AG20443 (cell line): ENCODE data around the gene NRG3.
"Not testable (repeated sequence)": the region's sequence is repeated elsewhere in the genome, so short reads cannot be mapped to it uniquely, and the experiment has no call there.

Source experiments
- DNase-seq: peaks from one replicate; pipeline ENCODE4 v3.0.0; 2012; ENCODE audit warnings: low spot score, mixed read lengths

NRG3 gene

DNA sequence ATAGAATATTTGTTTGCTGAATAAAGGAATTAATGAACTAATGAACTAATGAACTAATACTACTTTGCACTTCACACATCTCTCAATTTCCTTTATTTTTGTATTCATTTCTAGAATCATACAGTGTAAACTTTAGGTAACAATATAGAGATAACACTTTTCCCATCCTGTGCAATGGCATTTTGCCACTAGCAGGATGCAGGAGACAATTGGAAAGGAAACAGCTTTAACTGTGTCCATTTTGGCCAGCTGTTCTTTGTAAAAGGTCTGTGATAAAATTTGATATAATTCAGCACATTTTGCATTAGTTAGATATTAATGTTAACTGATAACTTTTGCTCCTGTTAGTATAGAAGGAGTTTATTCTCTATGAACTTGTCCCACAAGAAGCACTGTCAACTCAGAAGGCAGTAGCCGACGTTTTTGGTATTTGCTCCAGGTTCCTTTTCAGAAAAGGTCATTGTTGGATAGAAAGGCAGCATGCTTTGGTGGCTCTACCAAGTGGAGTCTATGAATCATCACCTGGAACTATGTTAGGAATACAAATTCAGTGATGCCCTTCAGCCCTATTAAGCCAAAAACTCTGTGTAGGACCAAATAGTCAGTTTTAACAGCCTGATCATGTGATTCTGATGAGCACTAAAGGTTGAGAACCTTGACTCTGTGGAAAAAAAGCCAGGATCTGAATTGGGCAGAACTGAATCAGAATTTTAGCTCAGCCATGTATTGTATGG is 86.6 kb downstream of the NRG3 start:
- no peak for DNase-seq

DNA sequence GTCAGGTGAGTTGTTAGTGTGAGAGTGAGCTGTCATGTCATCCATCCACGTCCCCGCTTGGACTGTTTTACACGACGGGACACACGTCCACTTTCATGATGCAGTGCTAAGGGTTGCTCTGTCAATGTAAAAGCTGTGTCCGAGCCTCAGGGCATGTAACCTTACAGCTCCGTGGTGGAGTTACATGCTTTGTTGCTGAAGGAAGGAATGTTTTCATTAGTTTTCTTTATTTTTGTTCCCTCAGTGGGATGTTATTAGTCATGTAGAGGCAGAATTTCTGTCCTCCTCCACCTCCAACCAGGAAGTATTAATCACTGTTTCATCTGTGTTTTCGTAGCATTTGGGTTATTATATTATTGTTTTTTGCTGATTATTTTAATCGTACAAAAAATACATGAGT is 88.6 kb downstream of the NRG3 start:
- DNase-seq, result no peak

DNA sequence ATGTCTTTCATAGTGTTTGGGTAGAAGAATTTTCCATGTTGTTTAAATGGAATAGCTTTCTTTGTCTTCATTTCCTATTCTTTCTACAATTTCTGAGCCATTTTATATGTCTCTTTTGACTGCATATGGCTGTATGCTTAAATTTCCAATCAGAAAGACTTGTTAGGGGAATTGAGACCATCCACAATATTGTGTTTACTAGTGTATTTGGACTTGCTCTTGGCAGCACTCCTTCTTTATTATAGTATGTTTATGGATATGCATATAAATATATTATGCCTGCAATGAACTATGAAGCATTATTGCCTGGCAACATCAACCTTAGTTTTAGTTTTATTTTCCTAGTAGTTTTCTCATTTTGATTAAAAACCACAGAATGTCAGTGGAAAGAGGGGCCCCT is 92.7 kb downstream of the NRG3 start:
- no peak for DNase-seq

DNA sequence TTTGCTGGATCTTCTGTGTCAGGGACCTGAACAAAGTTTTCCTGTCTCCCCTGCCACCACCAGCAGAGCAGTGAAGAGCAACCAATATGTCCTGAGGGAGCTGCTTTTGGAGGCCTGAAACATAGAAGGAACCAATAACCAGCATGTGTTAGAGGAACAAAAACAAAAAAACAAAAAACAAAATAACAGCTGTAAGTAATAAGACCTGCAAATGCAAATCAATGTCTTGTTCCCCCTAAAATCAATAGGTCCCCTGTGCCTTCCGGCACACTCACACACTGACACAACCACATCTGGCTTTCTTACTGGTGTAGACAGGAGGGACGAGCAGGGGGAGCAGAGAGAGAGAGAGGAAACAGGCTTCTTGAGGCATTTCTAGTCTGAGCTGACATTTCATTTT is 94.1 kb downstream of the NRG3 start:
- no peak for DNase-seq

DNA sequence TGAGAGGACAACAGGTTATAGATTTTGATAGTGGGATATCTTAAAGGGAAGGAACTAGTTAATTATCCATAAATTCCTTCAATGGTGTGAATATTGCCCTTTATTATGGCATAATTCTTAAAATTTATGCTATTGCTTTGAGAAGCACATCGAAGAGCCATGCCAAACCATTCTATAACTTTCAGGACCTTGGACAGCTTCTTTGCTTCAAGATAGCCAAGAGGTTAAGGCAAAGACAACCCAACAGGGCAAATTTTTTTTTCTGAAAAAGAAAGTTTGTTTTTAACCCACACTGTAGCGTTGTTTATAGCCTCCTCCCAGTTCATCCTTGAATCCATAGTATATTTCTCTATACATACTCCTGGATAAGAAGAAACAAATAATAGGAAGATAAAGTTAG is 103.2 kb downstream of the NRG3 start:
- DNase-seq, result no peak

DNA sequence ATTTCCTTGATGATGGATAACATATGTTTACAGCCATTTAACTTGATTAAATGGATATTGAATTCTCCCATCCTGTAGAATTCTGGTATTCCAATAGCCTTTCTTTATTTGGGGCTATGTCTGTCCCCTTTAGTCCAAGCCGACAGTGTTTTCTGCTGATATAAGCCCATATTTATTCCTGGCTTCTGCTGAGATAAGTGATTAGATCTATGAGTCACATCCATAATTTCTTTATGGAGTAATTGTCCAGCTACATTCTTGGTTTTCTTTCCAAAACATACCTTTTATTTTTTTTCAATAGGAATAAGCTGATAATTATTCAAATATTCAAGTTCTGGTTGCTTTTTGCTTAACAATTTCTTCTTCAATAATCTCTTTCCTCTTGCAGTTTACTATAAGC is 106.7 kb downstream of the NRG3 start:
- DNase-seq, result no peak

DNA sequence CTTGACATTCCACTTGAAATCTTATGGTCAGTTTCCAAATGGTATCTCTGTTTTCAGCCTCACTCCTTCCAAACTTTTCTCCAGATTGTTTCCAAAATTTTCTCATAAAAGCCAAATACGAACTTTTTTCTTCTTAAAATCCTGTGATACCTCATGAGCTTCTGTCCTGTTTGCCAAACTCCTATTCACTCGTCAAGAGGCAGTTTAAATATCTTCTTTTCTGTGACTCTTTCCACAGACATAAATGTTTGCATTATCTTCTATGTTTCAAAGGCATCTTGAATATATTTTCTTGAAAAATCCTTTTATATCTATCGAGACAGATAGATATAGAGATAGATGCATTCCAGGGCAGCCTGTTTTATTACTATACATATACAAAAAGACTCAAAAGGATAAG is 109.4 kb downstream of the NRG3 start:
- DNase-seq, result no peak

DNA sequence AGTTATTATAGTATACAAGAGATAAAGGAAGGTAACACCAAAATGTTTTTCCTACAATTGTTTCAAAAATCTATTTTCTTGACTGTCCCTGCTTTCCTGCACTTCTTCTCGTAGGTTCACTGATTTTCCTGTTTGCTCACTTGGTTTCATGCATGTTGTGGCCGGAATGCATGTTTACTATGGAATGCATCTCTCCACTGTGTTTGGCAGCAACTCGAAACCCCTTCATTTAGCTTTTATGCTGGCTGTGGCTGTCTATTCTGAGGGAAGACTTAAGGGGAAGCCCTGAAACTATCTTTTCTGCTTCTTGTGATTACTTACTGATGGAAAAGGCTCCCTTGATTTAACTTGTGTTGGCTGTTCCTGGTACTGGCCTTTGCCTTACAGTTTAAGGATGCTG is 120.3 kb downstream of the NRG3 start:
- no peak for DNase-seq

DNA sequence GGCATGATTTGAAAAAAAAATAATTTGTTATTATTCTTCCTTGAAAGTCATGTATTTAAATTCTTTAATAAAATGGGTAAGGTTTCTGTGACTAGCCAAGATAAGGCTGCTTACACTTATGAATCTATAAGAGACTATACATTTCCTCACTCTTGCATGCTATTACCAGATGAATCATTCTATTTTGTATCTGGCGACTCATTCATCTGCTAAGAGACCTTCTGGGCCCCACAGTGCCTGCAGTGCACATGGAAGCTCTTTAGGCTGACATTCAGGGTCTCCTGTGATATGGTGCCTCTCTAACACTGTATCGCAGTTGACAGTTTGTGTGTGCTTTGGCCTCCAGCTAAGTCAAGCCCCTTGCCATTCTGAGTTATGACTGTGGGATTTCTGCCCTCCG is 121.9 kb downstream of the NRG3 start:
- no peak for DNase-seq

DNA sequence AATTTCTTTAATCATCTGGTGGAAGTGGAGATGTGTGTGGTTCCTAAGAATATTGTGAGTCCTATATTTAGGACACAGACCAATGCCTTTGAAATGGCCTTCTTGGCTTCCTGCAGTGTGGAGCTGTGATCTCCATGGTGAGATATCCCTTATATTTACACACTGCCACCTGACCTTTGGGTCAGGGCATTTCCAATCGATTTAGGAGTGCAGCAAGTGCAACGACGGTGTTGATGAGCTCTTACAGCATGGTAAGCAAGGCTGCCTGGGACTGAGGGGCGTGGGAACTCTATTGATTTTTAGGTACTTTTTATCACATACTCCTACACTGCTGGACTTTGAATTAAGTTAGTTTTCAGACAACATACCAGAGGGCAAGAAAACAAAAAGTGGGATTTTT is 146.0 kb downstream of the NRG3 start:
- no peak for DNase-seq

DNA sequence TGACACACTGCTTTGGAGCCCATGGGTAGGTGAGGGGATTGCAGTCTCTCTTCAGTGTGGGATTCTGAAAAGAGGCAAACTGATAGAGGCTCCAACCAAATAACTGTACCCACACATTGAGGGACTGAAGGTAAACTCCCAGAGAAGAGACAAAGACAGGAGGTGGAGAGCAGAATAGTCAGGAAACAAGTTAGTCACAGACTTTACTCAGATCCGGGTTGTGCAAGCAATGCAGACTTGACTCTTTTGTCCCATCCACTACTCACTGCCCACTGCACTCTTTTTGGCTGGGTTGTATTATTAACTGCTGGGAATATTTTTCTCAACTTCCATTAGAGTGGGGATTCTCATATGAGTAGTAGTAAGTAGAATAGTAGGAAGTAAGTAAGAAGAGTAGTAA is 152.7 kb downstream of the NRG3 start:
- no peak for DNase-seq

DNA sequence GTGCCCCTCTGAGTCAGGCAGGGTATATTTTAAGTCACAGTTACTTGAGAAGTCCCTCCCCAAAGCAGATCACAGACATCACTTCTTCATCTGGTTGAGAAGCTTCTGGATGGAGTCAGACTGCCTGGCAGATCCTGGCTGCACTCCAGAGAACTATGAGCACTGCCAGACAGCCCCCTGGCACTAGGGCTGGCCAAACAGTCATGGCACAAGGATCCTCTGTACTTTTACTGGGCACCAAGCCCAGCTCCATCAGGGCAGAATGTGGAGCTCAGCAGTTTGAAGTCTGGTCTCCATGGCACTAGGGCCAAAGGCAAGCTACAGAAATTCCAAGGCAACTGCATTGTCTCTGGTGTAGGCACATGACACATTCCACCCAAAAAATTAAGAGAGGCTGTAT is 162.1 kb downstream of the NRG3 start:
- no peak for DNase-seq

DNA sequence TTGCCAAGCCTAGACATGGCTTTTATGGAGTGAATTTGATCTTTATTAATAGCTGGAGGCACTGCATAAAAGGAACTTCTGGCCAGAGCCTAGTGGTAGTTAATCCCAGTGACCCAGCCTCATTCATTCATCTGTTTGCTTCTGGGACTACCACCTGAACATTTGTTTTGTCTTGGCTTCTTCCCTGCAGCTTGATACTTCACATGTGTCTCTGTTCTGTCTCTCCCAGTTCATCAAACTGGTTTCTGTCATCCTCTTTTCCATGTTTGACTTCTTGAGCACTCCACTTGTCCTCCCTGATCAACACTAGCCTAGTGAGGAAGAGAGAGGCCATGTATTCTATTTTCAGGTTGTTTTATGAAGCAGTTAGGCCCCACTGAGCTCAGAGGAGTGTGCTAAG is 163.6 kb downstream of the NRG3 start:
- no peak for DNase-seq

DNA sequence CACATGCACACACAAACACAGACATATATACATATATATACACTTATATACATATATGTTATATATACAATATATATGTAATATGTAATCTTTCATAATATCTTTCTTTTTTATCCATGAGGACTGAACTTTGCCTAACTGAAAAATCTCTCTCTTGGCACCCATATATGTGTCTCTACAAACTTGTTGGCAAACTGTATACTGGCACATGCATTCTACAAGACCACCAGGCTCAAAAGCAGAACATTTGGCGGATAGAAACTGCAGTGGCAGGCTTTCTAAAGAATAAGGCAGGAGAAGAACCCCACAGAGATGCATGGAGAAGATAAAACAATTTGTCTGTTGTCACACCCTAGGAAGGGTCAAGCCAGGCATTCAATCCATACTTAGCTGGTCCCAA is 165.3 kb downstream of the NRG3 start:
- DNase-seq, result no peak

DNA sequence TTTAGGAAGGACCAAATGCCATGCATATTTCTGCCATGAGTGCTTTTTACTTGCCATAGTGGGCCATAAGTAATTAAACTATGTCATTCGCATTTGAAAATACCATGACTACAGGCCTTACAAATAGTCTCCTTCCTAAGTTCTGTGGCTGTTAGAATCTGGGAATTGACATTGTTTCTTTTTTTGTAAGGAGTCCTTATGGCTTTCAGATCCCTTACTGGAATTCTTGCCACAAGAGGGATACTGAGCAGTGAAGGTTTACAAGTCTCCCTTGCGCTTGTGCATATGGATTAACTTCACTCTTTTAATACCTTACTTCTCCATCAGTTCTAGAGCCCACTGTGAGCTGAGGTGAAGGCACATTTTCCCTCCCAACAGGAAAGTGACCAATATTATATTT is 166.0 kb downstream of the NRG3 start:
- DNase-seq, result no peak

DNA sequence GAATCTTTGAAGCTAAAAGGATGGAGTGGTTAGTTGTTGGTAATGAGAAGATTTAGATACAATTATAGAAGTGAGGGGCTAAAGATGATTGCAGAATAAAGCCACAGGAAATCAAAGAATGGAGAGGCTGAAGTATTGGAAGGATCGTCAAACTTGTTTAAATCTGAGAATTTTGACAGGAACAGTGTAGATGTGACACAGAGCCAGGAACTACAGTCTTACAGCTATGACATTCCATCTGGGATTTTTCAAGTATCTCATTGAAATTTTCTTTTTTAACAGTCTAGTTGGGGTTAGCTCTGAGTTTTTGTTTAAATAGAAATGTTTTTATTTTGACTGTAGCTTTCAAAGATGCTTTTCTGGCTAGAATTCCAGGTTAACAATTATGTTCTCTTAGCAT is 181.4 kb downstream of the NRG3 start:
- no peak for DNase-seq

DNA sequence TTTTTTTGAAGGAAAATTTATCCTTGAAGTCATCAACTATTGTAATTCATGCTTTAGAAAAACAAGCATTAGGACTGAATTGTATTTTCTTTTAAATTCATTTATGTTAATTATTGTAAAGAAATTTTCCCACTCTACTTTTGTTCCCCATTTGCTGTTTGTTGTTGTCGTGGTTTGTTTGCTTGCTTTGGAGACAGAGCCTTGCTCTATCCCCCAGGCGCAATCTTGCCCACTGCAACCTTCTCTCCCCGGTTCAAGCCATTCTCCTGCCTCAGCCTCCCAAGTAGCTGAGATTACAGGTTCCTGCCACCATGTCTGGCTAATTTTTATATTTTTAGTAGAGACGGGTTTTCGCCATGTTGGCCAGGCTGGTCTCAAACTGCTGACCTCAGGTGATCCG is 192.2 kb downstream of the NRG3 start:
- not testable (repeated sequence) for DNase-seq

DNA sequence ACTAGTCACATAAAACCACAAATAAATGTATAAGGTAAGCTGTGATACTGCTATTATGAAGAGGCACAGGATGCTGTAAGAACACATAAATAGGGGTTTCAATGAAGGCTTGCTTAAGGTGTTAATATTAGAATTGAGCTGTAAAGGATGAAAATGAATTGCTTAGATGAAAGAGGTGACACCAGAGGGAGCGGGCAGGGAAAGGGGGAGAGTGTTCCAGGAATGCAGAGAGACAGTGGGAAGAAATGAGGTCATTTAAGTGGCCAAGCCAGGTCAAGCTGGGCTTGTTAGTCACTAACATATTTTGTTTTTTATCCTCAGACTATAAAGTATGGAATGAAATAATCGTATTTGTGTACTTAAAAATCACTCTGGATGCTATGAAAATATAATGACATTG is 193.5 kb downstream of the NRG3 start:
- no peak for DNase-seq

DNA sequence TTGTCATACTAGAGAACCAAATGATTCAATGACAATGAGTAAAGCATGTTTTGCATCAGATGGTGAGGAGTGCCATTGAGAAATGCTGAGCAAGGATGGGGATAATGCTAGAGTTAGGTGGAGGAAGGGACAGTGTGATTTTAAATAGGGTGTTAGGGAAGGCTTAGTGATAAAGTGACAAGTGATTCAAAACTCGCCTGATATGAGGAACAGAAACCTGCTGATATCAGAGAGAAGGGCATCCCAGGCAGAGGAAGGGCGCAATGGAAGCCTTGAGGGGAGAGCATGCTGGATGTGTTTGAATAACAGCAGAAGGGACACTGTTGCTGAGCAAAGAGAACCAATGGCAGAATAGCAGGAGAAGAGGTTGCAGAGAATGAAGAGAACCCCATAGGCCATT is 196.2 kb downstream of the NRG3 start:
- no peak for DNase-seq

DNA sequence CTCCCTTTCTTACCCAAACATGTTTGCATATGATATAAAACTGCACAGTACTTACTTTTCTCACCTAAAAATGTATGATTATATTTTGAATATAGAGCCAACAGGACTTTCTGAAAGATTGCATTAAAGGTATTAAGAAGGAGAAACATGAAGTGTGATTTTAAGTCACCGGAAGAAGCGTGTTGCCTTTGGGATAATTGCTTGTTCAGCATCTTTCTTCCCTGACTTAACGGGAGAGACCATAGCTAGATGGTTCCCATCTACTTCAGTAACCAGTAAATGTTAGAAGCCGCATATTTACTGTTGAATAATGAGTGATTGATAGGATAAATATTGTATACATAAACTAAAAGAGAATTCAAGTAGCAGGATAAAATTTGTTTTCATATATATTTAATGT is 197.1 kb downstream of the NRG3 start:
- DNase-seq, result no peak

DNA sequence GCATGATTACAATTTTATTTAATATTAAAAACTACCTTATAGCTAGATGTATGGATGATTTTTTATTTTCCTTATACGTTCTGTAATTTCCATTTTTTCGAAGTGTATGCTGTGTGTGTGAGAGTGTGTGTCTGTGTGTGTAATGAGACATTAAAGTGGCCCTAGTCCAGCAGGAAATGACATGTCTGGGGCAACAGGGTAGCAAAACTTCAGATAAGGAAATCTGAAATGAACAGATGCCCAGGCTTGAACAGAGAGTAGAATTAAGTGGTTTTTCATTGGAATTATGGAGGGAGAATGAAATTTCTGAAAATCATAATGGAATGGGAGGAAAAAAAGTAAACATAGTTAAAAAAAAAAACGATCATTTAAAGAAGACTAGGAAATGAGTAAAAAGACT is 200.6 kb downstream of the NRG3 start:
- no peak for DNase-seq

DNA sequence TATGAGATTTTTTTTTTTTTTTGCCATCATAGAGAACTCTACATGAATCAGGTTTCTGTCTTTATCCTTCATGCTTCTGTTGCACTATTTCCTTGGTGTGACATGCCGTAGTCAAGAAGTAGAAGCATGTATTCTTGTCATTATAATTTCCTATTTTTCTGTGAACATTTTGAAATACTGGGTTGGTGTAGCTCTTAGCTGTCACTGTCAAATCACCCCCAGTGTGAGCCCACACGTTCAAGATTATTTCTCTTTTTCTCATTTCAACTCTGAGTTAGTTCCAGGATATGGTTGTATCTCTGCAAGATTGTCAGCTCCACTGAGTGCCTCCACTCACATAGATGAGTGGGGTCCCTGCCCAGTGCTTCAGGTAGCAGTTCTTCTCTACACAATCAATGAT is 209.5 kb downstream of the NRG3 start:
- DNase-seq, result no peak

DNA sequence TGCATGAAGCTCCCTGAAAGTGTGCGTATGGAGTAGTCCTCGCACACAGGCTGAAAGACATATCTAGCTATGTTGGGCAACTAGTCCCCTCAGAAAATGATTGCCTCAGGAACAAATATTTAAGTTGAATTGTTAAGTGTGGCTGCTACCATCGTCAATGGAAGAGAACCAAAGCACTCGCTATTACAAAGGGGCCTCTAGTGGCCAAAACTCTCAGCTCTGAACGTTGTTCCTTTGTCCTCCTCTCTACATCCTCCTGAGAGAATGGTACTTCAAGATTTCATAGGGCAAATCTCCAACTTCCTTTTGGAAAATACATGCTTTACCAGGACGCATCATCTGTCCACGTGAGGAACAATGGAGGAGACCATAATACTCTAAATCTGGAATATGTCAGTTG is 209.9 kb downstream of the NRG3 start:
- DNase-seq, result no peak

DNA sequence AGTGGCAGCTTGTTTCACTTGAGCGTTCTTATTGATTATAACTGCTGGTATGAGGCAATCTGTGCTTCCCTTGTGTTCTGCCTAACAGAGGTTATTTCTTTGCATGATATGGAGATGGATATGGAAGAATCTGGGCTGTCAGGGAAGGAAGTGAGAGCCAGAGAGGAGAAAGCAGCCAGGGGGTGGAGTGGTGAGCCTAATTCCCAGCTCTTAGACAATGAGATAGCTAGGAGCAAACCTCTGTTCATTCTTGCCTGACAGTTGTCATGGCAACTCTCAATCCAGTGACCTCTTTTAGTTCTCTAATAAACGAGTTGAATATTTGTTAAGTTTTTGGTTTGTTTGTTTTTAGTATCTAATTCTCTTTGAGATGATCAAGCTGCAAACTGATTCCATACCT is 214.3 kb downstream of the NRG3 start:
- DNase-seq, result no peak

DNA sequence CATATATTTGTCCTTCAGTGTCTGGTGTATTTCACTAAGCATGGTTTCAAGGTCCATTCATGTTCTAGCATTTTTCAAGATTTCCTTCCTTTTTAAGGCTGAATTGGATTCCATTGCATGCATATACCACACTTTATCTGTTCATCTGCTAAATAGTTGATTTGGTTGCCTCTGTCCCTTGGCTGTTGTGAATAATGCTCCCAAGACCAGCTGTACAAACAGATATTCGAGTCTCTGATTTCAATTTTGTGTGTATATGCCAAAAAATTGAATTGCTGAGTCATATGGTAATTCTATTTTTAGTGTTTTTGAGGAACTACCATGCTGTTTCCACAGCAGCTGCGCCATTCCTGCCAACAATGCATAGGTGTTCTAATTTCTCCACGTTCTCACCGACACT is 216.4 kb downstream of the NRG3 start:
- DNase-seq, result no peak
